Measurements from ENCODE around the gene FAM180A.
A peak's percentile ranks its signal among the peaks of the same experiment; 100 is the strongest.

The FAM180A gene

DNA sequence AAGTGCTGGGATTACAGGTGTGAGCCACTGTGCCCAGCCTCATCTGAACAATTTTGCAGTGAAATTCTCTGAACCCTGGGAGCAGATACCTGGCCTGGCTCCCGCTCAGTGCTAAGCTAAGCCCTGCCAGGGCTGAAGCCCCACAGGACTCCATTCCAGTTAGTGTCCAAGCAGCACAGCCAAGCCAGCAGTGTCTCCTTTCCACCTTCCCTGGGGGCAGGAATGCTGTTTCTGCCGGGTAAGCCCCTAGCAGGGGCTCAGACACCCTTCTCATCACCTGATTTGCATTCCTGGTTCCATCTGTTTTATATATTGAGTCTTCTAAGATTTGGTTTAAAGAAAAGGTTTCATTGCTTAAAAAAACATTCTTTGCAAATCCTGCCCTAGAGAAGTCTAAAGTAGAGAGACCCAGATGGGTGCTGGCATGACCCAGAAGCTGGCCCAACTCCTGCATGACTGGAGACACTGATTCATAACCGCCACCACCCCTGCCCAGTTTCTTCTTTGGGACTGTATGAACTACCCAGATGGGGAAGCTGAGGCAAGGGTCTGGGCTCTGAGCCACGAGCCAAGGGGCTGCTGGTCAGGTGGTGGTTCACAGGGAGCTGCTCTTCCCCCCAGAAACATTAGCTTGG, 34.7 kb downstream of the FAM180A start:
- TF ChIP-seq, protein P1, sequence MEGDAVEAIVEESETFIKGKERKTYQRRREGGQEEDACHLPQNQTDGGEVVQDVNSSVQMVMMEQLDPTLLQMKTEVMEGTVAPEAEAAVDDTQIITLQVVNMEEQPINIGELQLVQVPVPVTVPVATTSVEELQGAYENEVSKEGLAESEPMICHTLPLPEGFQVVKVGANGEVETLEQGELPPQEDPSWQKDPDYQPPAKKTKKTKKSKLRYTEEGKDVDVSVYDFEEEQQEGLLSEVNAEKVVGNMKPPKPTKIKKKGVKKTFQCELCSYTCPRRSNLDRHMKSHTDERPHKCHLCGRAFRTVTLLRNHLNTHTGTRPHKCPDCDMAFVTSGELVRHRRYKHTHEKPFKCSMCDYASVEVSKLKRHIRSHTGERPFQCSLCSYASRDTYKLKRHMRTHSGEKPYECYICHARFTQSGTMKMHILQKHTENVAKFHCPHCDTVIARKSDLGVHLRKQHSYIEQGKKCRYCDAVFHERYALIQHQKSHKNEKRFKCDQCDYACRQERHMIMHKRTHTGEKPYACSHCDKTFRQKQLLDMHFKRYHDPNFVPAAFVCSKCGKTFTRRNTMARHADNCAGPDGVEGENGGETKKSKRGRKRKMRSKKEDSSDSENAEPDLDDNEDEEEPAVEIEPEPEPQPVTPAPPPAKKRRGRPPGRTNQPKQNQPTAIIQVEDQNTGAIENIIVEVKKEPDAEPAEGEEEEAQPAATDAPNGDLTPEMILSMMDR (IDR thresholded peaks at IDR 0.05; ENCODE audit: low read depth, low read length): no peak
- DNase-seq (ENCODE audit: extremely low read depth, low read depth): no peak

DNA sequence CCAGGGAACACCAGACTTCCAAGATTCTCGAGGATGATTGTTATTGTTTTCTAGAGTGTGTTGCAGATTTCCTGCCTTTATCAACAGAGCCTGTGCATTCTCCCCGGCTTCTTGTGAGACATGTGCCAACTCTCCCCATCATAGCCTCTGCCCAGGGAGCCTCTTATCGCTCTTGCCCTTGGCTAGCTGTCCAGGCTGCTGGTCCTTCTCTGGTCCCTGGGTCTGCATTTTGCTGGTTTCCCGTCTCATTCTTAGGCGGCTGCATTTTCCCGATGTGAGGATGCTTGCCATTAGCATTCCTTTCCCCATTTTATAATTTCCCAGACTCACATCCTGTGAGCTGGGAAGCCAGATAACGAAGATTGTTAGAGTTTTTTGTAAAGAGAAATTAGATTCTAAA, 35.8 kb downstream of the FAM180A start:
- TF ChIP-seq, protein P1 (IDR thresholded peaks at IDR 0.05; ENCODE audit: low read depth, low read length): no peak
- no peak for DNase-seq (ENCODE audit: extremely low read depth, low read depth)

DNA sequence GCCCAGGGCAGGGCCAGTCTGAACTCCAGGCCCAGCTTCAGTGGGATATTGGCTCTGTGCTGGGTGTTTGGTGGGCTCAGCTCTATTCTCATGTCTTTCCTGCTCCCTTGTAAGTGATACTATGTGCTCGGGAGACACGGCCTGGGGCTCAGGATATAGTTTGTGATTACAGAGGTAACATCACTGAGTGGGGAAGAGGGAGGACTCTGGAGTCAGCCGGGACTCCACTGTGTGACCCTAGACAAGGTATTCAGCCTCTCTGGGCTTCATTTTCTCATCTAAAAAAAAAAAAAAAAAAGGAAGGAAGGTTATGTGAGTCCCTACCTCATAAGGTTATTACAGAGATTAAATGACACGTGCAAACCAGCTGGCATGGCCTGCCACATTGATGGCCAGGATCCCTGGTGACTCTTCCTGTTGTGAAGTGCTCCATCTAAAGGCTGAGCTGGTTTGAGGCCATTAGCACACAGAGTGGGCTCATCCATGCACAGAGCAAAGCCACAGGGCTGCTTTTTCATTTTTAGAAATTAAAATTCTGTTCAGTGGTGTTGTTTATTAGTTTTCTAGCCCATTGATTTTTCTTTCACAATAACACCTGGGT, 36.3 kb downstream of the FAM180A start:
- DNase-seq (ENCODE audit: extremely low read depth, low read depth): no peak
- TF ChIP-seq, protein P1 (IDR thresholded peaks at IDR 0.05; ENCODE audit: low read depth, low read length): no peak

DNA sequence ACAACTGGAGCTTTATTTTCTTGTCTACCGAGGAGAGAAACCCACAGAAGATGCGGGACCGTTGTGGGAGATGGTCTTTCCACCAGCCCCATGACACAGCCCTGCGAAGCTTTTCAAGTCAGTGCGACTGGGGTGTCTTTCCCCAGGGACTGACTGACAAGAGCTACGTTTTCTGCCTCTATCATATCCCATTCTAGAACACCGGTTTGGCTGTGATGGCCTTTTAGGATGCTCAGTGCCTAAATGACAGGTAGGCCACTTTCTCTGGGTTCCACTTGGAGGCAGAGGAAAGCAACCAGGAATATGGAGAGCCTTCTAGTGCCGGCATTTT, 37.5 kb downstream of the FAM180A start:
- TF ChIP-seq, protein P1 (IDR thresholded peaks at IDR 0.05; ENCODE audit: low read depth, low read length): no peak
- no peak for DNase-seq (ENCODE audit: extremely low read depth, low read depth)

DNA sequence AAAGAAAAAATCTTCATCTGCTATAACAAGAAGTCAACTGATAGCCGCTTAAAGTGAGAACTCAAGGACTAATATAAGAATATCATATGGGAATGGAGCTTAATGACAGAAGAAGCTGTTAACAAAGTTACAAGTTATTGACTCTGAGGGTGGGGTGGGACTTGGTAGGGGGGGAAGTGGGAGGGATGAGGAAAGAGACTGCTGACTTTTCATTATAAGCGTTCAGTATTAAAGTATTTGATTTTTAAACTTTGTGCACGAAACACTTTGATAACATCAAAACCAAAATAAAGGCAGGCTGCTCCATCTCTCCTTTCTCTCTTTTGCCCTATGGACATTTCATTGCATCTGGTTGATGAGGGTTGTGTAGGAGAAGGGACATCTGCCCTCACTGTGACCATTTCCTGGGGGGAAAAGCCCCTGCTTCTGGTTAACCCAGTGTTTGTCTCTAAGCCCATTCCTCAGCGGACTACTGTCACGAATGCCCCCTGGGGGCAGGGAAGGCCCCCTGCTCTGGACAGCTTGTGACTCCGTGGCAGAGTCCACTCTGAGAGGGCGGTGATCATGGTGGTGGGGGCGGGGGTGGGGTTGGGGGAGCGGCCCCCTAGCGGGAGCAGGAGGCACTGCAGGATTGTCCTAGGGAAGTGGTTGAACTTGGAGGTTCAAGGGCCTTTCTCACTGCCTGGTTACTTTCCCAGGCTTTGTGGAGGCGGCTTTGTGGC, 38.0 kb downstream of the FAM180A start:
- no peak for DNase-seq (ENCODE audit: extremely low read depth, low read depth)

DNA sequence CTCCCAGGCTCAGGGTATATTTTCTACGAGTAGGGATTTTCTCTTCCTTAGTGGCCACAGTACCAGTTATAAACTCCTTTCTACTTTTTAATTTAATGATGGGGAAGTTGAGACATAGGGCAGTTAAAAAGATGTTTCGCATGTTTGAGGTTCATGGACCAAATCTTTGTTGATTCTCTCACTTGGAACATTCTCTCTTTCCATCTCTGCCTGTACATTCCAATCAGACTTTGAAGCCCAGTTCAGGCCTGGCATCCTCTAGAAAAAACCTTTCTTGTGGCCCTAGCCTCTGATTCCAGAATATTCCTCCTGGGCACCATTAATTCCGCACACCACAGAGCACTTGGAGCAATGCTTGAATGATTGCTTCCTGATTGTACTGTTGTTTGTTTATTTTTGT, 39.1 kb downstream of the FAM180A start:
- DNase-seq (ENCODE audit: extremely low read depth, low read depth): no peak
- TF ChIP-seq, protein P1 (IDR thresholded peaks at IDR 0.05; ENCODE audit: low read depth, low read length): no peak

More for the DNA sequence above, 38.0 kb downstream of the FAM180A start:
- TF ChIP-seq, protein P1 (IDR thresholded peaks at IDR 0.05; ENCODE audit: low read depth, low read length): peak; percentile 42

DNA sequence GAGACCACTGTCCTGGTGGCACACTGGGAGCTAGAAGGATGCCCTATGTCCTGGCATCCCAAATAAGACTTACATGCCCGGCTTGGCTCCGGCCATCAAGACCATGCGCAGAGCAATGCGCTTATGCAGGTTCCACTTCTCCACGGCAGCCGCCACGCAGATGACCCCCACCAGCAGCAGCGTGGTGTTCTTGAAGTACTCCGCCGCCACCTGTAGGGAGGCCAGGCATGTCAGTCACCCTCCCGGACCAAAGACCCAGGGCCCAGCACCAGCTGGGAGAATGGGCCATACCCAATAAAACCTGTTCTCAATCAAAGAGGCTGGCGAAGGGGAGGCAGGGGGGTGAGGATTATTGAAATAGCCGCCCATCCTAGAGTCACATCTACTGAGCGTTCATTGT, 40.6 kb downstream of the FAM180A start:
- DNase-seq (ENCODE audit: extremely low read depth, low read depth): no peak

More for the DNA sequence above, 40.6 kb downstream of the FAM180A start:
- TF ChIP-seq, protein P1 (IDR thresholded peaks at IDR 0.05; ENCODE audit: low read depth, low read length): no peak
